Activated CD4-positive, alpha-beta T cell treated with anti-CD3 and anti-CD28 coated beads, Interleukin-2, amount 10 ng/mL, durations not matched to agents 7 days and 5 days (primary cell): ENCODE results near the gene ABLIM1. TPM values are rescaled to one million over a fixed set of nuclear protein-coding genes. Genes with fewer than 3 reads are reported as not detected.

ENCODE experiments used
- total RNA-seq, 2 experiments: library from RNA; stranded (reverse); gene quantifications; one replicate each; pipeline ENCODE4 v1.2.3, GENCODE V29; 2021

The ABLIM1 gene
- total RNA-seq, 2 experiments from 2014 or later: 141 to 161 TPM

Other genes starting within 250 kb of the ABLIM1 start
- gene FHIP2A, start 163.5 kb upstream of the ABLIM1 start, total RNA-seq: 10 to 100 TPM; 23.3 to 34.2 TPM